OCI-LY1 (cell line): ENCODE data around the gene ABCC4.

Source experiments
- H2AFZ ChIP-seq: fragments of 200-600 bp; sonication (generic), shearing (Covaris generic); 2 replicates; pipeline ENCODE4 v1.6.0; 2014; ENCODE audit warnings: antibody characterized with exemption, mild to moderate bottlenecking, low read length
- H3F3A ChIP-seq: fragments of 200-600 bp; sonication (generic), shearing (Covaris generic); 2 replicates; pipeline ENCODE4 v1.6.0; 2014; ENCODE audit warnings: mild to moderate bottlenecking, antibody characterized with exemption, low read length, moderate library complexity; ENCODE audit not compliant: insufficient read depth
- H3K27ac ChIP-seq: fragments of 200-600 bp; sonication (generic); 2 replicates; pipeline ENCODE4 v1.5.1; 2014; ENCODE audit warnings: low read length, mixed run types, mild to moderate bottlenecking, low read depth; ENCODE audit not compliant: poor library complexity, severe bottlenecking
- H3K27me3 ChIP-seq: fragments of 200-600 bp; sonication (generic); 2 replicates; pipeline ENCODE4 v1.6.0; 2014; ENCODE audit warnings: antibody characterized with exemption, mild to moderate bottlenecking, low read length, moderate library complexity; ENCODE audit not compliant: insufficient read depth
- H3K36me3 ChIP-seq: fragments of 200-600 bp; sonication (generic); 2 replicates; pipeline ENCODE4 v1.6.1; 2014; ENCODE audit warnings: mild to moderate bottlenecking, antibody characterized with exemption, low read length, moderate library complexity, mixed read lengths; ENCODE audit not compliant: insufficient read depth
- H3K4me1 ChIP-seq: fragments of 200-600 bp; sonication (generic); 2 replicates; pipeline ENCODE4 v1.5.1; 2014; ENCODE audit warnings: mild to moderate bottlenecking, low read length, moderate library complexity; ENCODE audit not compliant: insufficient read depth, severe bottlenecking
- H3K4me2 ChIP-seq: fragments of 200-600 bp; sonication (generic), shearing (Covaris generic); 2 replicates; pipeline ENCODE4 v1.6.1; 2014; ENCODE audit warnings: low read length
- H3K4me3 ChIP-seq: fragments of 200-600 bp; sonication (generic); 2 replicates; pipeline ENCODE4 v1.5.1; 2014; ENCODE audit warnings: low read length, low read depth, mild to moderate bottlenecking, mixed read lengths; ENCODE audit not compliant: poor library complexity, severe bottlenecking
- H3K79me2 ChIP-seq: fragments of 200-600 bp; shearing (Covaris generic); 2 replicates; pipeline ENCODE4 v1.6.1; 2016; ENCODE audit warnings: mixed run types, low read length, mixed read lengths; ENCODE audit not compliant: insufficient read depth
- H3K9ac ChIP-seq: fragments of 200-600 bp; sonication (generic), shearing (Covaris generic); 2 replicates; pipeline ENCODE4 v1.6.1; 2014; ENCODE audit warnings: mild to moderate bottlenecking, low read length, mixed read lengths
- H3K9me2 ChIP-seq: fragments of 200-600 bp; sonication (generic), shearing (Covaris generic); 2 replicates; pipeline ENCODE4 v1.6.1; 2014; ENCODE audit warnings: low read depth, mild to moderate bottlenecking, low read length, mixed read lengths
- H3K9me3 ChIP-seq: fragments of 200-600 bp; shearing (Covaris generic); 2 replicates; pipeline ENCODE4 v1.6.1; 2014; ENCODE audit warnings: low read length, mixed read lengths
- H4K20me1 ChIP-seq: fragments of 200-600 bp; sonication (generic), shearing (Covaris generic); 2 replicates; pipeline ENCODE4 v1.6.0; 2016; ENCODE audit warnings: mild to moderate bottlenecking, low read length; ENCODE audit not compliant: insufficient read depth
- EZH2 ChIP-seq: fragments of 200-600 bp; sonication (generic), shearing (Covaris generic); IDR thresholded peaks from 2 replicates; pipeline ENCODE4 v1.8.0; 2017; ENCODE audit warnings: borderline replicate concordance, mixed run types, mild to moderate bottlenecking, antibody characterized with exemption, low read length, moderate library complexity, mixed read lengths
- TF ChIP-seq, protein P1 (sequence below): fragments of 200-600 bp; sonication (generic), shearing (Covaris generic); IDR thresholded peaks from 2 replicates; pipeline ENCODE4 v1.5.1; 2017; ENCODE audit warnings: mild to moderate bottlenecking, antibody characterized with exemption, low read length, moderate library complexity, mixed read lengths

The ABCC4 gene

DNA sequence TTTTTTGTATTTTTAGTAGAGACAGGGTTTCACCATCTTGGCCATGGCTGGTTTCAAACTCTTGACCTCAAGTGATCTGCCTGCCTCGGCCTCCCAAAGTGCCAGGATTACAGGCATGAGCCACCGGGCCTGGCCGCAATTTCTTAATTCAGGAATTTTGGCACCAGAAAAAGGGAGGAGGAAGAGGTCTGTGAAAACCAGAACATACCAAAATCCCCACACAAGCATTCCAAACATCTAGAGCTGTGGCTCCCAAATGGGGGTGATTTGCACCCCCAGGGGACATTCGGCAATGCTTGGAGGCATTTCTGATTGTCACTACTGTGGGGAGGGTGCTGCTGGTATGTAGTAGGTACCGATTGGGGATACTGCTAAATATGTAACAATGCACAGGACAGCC is 40.2 kb upstream of the ABCC4 start:
- no peak overlapping the region for H3K4me3 ChIP-seq
- H3K4me1 ChIP-seq = no peaks in the 10 kb centered on the region
- H3K27ac ChIP-seq = no peak overlapping the region
- H3K9ac ChIP-seq = no peak overlapping the region
- peaks cover 9% of the 10 kb centered on the region; the same call in 1 of the 2 replicates for H3K27me3 ChIP-seq
- H3K36me3 ChIP-seq = no peaks in the 10 kb centered on the region
- H4K20me1 ChIP-seq = no peaks in the 10 kb centered on the region
- no peaks in the 10 kb centered on the region for H3K79me2 ChIP-seq
- H3K4me2 ChIP-seq = no peak overlapping the region
- H3K9me2 ChIP-seq = no peaks in the 10 kb centered on the region
- no peaks in the 10 kb centered on the region for H3K9me3 ChIP-seq
- H3F3A ChIP-seq = no peaks in the 10 kb centered on the region
- TF ChIP-seq, protein P1, sequence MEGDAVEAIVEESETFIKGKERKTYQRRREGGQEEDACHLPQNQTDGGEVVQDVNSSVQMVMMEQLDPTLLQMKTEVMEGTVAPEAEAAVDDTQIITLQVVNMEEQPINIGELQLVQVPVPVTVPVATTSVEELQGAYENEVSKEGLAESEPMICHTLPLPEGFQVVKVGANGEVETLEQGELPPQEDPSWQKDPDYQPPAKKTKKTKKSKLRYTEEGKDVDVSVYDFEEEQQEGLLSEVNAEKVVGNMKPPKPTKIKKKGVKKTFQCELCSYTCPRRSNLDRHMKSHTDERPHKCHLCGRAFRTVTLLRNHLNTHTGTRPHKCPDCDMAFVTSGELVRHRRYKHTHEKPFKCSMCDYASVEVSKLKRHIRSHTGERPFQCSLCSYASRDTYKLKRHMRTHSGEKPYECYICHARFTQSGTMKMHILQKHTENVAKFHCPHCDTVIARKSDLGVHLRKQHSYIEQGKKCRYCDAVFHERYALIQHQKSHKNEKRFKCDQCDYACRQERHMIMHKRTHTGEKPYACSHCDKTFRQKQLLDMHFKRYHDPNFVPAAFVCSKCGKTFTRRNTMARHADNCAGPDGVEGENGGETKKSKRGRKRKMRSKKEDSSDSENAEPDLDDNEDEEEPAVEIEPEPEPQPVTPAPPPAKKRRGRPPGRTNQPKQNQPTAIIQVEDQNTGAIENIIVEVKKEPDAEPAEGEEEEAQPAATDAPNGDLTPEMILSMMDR = no peak
- TF ChIP-seq EZH2 = no peak
- H2AFZ ChIP-seq = no peak overlapping the region

DNA sequence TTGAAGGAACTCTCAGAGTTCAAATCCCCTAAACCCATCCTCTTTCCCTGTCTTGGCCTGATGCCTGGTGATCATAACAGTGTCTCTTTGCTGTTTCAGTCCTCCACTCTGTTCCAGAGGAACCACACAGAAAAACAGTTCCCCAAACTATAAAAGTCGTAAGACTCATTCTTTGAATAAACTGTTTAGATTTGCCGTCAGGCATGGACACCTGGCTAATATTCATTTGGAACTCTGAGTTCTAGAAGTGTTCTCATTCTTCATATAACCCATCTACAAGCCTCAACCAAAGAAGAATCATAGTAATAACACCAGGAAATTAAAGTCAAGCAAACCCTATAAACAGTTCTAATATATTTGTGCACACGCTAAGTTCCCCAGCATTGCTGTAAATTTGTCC is 37.7 kb upstream of the ABCC4 start:
- Histone ChIP-seq H4K20me1 (no peaks in the 10 kb centered on the region), H3K36me3 (no peaks in the 10 kb centered on the region), H3K9ac (no peak overlapping the region), H3K4me2 (no peak overlapping the region), H2AFZ (no peak overlapping the region), H3K4me3 (no peak overlapping the region), H3K9me2 (no peaks in the 10 kb centered on the region), H3F3A (no peaks in the 10 kb centered on the region), H3K9me3 (no peaks in the 10 kb centered on the region), H3K79me2 (no peaks in the 10 kb centered on the region), H3K4me1 (no peaks in the 10 kb centered on the region), H3K27me3 (peaks cover 9% of the 10 kb centered on the region; the same call in 1 of the 2 replicates), H3K27ac (no peak overlapping the region)
- TF ChIP-seq, protein P1 = no peak
- no peak for TF ChIP-seq EZH2

DNA sequence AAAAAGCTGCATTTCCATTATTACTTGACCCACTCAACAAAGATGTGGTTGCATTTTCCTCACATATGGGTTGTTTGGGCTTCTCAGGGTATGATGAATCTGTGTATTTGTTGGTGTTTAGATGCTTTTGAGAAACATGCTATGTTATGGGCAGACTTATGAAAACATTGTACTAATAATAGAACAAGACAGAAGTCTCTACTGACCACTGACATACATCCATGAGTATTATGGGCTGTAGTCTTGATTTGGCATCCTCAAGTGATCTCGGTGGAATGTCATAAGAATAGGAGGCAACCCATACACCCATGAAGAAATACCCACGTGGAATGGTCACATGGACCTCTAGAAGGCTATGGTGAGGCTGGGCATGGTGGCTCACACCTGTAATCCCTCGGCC is 36.3 kb upstream of the ABCC4 start:
- Histone ChIP-seq H3K9me2 (no peaks in the 10 kb centered on the region), H3K27ac (no peak overlapping the region), H3K4me2 (no peak overlapping the region), H3K9ac (no peak overlapping the region), H4K20me1 (no peaks in the 10 kb centered on the region), H3K9me3 (no peaks in the 10 kb centered on the region), H3K4me3 (no peak overlapping the region), H2AFZ (no peak overlapping the region), H3F3A (no peaks in the 10 kb centered on the region), H3K36me3 (no peaks in the 10 kb centered on the region), H3K4me1 (no peaks in the 10 kb centered on the region), H3K79me2 (no peaks in the 10 kb centered on the region), H3K27me3 (peaks cover 9% of the 10 kb centered on the region; the same call in 1 of the 2 replicates)
- TF ChIP-seq, protein P1 = no peak
